Activated CD8-positive, alpha-beta T cell treated with anti-CD3 and anti-CD28 coated beads, Interleukin-2, amount 10 ng/mL, durations not matched to agents 7 days and 5 days (primary cell): ENCODE measurements around the gene COL9A1. TPM values are rescaled to one million over a fixed set of nuclear protein-coding genes. Genes with fewer than 3 reads are reported as not detected.
"Not testable (repeated sequence)": the region's sequence is repeated elsewhere in the genome, so short reads cannot be mapped to it uniquely, and the experiment has no call there.

Experiments used
- ATAC-seq: fragments of 150-1000 bp; cut with Tn5 transposase; one replicate; pipeline ENCODE4 v1.10.0; 2021; ENCODE audit warnings: moderate library complexity
- CTCF ChIA-PET: fragments of 350-600 bp; sonication (Branson Sonifier 250); formaldehyde crosslinking; loops from one replicate; lab custom pipeline; 2021; ENCODE audit warnings: antibody characterized with exemption; lab: Charles Lee
- POLR2A ChIA-PET: fragments of 350-600 bp; sonication (Branson Sonifier 250); formaldehyde crosslinking; loops from one replicate; lab custom pipeline; 2021; ENCODE audit warnings: antibody characterized with exemption; lab: Charles Lee
- DNase-seq: peaks from one replicate; pipeline ENCODE4 v3.0.0-alpha.2; 2020
- H3K27ac Mint-ChIP-seq: one replicate; pipeline ENCODE4 v1.8.0; 2021; ENCODE audit warnings: mild to moderate bottlenecking, mixed read lengths
- H3K27me3 Mint-ChIP-seq: one replicate; pipeline ENCODE4 v1.8.0; 2021; ENCODE audit warnings: low read depth, mixed read lengths
- H3K36me3 Mint-ChIP-seq: one replicate; pipeline ENCODE4 v1.8.0; 2021; ENCODE audit warnings: low read depth, mixed read lengths
- H3K4me1 Mint-ChIP-seq: one replicate; pipeline ENCODE4 v1.8.0; 2021; ENCODE audit warnings: low read depth, mixed read lengths
- H3K4me3 Mint-ChIP-seq: one replicate; pipeline ENCODE4 v1.8.0; 2021; ENCODE audit warnings: mild to moderate bottlenecking, mixed read lengths
- H3K9me3 Mint-ChIP-seq: one replicate; pipeline ENCODE4 v1.8.0; 2022; ENCODE audit warnings: mixed read lengths; ENCODE audit not compliant: insufficient read depth
- total RNA-seq, 2 experiments: library from RNA; stranded (reverse); gene quantifications; one replicate each; pipeline ENCODE4 v1.2.3, GENCODE V29; 2021

Gene COL9A1
- not detected for total RNA-seq

DNA sequence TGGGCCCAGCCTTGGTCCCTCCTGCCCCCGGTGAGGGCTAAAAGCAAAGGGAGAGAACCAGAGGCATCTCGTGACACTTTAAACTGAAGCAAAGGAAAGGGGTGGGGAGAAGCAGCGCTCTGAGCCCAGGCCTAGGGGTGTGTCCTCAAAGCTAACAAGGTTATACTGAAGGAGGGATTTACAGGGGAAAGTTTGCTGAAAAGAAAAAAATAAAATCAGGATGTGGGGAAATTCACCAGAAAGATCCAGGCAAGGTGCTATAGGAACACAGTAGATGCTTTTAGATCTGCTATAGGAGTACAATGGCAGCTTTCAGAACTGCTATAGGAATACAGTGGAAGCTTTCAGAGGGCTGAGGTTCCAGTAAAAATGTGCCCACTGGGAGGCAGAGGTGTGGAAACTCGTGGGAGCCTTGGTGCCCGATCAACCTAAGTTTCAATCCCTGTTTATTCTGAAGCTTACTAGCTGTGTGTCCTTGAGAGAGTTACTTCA lies at the start of gene COL9A1:
COL9A1 (minus strand) TSS at position 51 of the 492 bp plus-strand sequence. CDS start 160 bp downstream, outside the sequence.
- ChIA-PET CTCF (no interaction called here), POLR2A (no interaction called here)
- DNase-seq = no peak
- Mint-ChIP-seq H3K27ac (no peak within 1 kb of the TSS), H3K4me1 (no peaks in the 10 kb centered on the region), H3K9me3 (no peaks in the 10 kb centered on the region), H3K27me3 (peaks cover 8% of the 10 kb centered on the region), H3K4me3 (no peak within 1 kb of the TSS), H3K36me3 (no peaks in the 10 kb centered on the region)
- no peak for ATAC-seq

DNA sequence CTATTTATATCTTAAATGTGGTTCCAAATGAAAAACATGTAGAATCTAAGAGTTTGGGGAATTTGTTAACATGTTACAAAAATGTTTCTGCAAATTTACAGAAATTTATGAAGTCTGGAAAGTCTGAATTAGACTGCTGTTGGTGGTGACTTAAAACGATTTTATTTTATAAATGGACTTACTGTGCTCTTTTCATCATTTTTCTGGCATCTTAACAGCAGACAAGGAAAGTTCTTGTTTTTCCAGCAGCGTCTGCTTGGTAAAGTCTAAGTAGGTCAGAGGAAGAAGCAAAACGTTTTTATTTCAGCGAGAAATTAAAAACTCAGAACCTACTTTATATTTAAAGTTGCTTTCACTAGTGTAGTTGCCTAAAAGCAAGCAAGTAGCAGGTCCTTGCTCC lies 48.6 kb upstream of the COL9A1 start:
- no peaks in the 10 kb centered on the region for H3K4me1 Mint-ChIP-seq
- H3K27ac Mint-ChIP-seq = no peak overlapping the region
- CTCF ChIA-PET = interaction anchor here (1.2 kb wide), 1 partner anchor 18 kb away, joined by 4 read pairs; no protein-coding TSS in a partner anchor
- ATAC-seq = no peak
- POLR2A ChIA-PET = no interaction called here
- H3K4me3 Mint-ChIP-seq = no peak overlapping the region
- DNase-seq = no peak
- H3K9me3 Mint-ChIP-seq = no peaks in the 10 kb centered on the region
- no peaks in the 10 kb centered on the region for H3K36me3 Mint-ChIP-seq
- H3K27me3 Mint-ChIP-seq = peaks cover 2% of the 10 kb centered on the region

DNA sequence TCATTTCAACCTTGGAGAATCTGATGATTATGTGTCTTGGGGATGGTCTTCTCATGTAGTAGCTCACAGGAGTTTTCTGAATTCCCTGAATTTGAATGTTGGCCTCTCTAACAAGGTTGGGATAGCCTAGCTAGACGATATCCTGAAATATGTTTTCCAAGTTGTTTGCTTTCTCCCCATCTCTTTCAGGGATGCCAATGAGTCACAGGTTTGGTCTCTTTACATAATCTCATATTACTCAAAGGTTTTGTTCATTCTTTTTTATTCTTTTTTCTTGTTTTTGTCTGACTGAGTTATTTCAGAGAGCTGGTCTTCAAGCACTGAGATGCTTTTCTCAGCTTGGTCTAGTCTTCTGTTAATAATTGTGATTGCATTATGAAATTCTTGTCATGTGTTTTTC lies 42.7 kb upstream of the COL9A1 start:
- Mint-ChIP-seq H3K27ac (no peak overlapping the region), H3K27me3 (peaks cover 10% of the 10 kb centered on the region), H3K4me3 (no peak overlapping the region), H3K4me1 (no peaks in the 10 kb centered on the region), H3K36me3 (no peaks in the 10 kb centered on the region), H3K9me3 (no peaks in the 10 kb centered on the region)
- no peak for ATAC-seq
- POLR2A ChIA-PET = no interaction called here
- CTCF ChIA-PET = interaction anchor here (1.2 to 1.5 kb wide), 2 partner anchors 24 to 35 kb away, joined by 3 to 5 read pairs; no protein-coding TSS in a partner anchor
- DNase-seq = no peak

DNA sequence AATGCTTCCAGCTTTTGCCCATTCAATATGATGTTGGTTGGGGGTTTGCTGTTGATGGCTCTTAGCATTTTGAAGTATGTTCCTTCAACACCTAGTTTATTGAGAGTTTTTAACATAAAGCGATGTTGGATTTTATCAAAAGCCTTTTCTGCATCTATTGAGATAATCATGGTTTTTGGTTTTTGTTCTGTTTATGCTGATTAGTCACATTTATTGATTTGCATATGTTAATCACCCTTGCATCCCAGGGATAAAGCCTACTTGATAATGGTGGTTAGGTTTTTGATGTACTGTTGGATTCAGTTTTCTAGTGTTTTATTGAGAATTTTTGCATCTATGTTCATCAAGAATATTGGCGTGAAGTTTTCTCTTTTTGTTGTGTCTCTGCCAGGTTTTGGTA lies 40.4 kb upstream of the COL9A1 start:
- no peaks in the 10 kb centered on the region for H3K9me3 Mint-ChIP-seq
- H3K27me3 Mint-ChIP-seq = peaks cover 10% of the 10 kb centered on the region
- H3K4me1 Mint-ChIP-seq = no peaks in the 10 kb centered on the region
- ATAC-seq = no peak
- ChIA-PET POLR2A (no interaction called here), CTCF (interaction anchor here (0.8 kb wide), 1 partner anchor 26 kb away, joined by 3 read pairs; no protein-coding TSS in a partner anchor)
- no peaks in the 10 kb centered on the region for H3K36me3 Mint-ChIP-seq
- no peak overlapping the region for H3K27ac Mint-ChIP-seq
- no peak for DNase-seq
- no peak overlapping the region for H3K4me3 Mint-ChIP-seq

DNA sequence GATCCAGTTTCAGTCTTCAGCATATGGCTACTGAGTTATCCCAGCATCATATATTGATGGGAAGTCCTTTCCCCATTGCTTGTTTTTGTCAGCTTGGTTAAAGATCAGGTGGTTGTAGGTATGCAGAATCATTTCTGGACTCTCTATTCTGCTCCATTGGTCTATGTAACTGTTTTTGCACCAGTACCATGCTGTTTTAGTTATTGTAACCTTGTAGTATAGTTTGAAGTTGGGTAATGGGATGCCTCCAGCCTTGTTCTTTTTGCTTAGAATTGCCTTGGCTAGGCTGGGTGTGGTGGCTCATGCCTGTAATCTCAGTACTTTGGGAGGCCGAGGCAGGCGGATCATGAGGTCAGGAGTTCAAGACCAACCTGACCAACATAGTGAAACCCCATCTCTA lies 36.9 kb upstream of the COL9A1 start:
- CTCF ChIA-PET, ATAC-seq, H3K27me3 Mint-ChIP-seq, H3K9me3 Mint-ChIP-seq, POLR2A ChIA-PET, H3K4me1 Mint-ChIP-seq, H3K27ac Mint-ChIP-seq, H3K36me3 Mint-ChIP-seq, DNase-seq, H3K4me3 Mint-ChIP-seq: not testable (repeated sequence)

DNA sequence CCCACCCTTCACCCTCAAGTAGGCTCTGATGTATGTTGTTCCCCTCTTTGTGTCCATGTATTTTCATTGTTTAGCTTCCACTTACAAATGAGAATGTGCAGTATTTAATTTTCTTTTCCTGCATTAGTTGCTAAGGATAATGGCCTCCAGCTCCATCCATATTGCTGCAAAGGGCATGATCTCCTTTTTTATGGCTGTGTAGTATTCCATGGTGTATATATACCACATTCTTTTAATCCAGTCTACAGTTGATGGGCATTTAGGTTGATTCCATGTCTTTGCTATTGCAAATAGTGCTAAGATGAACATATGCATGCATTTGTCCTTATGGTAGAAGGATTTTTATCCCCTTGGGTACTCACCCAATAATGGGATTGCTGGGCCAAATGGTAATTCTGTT lies 35.9 kb upstream of the COL9A1 start:
- H3K27ac Mint-ChIP-seq = no peak overlapping the region
- H3K36me3 Mint-ChIP-seq = no peaks in the 10 kb centered on the region
- H3K4me3 Mint-ChIP-seq = no peak overlapping the region
- H3K4me1 Mint-ChIP-seq = no peaks in the 10 kb centered on the region
- ATAC-seq (no peak), DNase-seq (no peak)
- ChIA-PET POLR2A (no interaction called here), CTCF (interaction anchor here (1.4 kb wide), 1 partner anchor 29 kb away, joined by 4 read pairs; no protein-coding TSS in a partner anchor)
- peaks cover 2% of the 10 kb centered on the region for H3K27me3 Mint-ChIP-seq
- no peaks in the 10 kb centered on the region for H3K9me3 Mint-ChIP-seq

DNA sequence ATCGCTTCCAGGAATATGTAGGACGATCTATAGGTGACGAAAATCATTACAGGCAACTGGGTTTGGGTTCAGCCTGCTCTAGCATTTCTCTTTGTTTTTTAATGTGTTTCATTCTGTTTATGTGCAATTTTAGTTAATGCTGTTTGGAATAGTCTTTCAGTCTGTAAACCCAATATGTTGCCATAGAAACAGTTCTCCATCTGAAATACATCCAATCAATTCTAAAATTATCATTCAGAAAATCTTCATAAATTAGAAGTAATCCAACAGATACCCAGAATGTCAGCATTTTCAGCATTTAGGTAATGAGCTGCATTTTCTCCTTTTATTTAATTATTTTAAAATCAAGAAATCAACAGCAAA lies 34.8 kb upstream of the COL9A1 start:
- no peak overlapping the region for H3K4me3 Mint-ChIP-seq
- no peaks in the 10 kb centered on the region for H3K36me3 Mint-ChIP-seq
- no peak for ATAC-seq
- ChIA-PET CTCF (interaction anchor here (0.6 to 1.4 kb wide), 2 partner anchors 28 to 75 kb away, joined by 3 to 4 read pairs; no protein-coding TSS in a partner anchor), POLR2A (no interaction called here)
- H3K27ac Mint-ChIP-seq = no peak overlapping the region
- no peaks in the 10 kb centered on the region for H3K4me1 Mint-ChIP-seq
- no peaks in the 10 kb centered on the region for H3K27me3 Mint-ChIP-seq
- H3K9me3 Mint-ChIP-seq = no peaks in the 10 kb centered on the region
- no peak for DNase-seq

DNA sequence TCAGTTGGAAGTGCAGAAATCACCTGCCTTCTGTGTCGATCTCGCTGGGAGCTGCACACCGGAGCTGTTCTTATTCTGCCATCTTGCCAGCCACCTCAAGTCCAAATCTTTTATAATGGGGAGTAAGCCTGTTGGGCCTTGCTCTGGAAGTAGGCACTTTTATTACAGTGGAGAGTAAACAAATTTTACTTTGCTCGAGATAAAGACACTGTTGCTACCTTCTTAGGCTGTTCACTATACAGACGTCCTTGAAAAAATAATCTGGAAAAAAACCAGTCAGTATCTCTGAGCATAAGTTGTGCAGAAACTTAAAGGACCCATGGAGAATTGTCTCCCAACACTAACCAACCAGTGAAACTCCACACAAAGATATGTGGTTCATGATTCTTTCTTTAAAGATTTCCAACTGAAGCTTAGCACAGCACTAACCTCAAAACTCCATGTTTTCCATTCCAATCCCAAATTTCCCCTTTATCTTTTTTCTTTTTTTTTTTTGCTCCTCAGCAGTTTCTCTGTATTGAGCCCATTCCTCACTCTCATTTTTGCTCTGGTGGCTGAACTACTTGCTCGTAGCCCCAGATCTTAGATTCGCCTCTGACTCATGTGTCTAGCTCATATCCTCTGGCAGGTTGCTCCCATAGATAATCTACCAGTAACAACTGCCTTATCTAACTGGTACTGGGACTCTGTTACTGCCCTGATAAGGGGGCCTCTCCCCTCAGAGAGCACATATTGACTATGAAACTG lies 34.3 kb upstream of the COL9A1 start:
- ATAC-seq (no peak), DNase-seq (no peak)
- ChIA-PET POLR2A (no interaction called here), CTCF (interaction anchor here (1.4 kb wide), 1 partner anchor 27 kb away, joined by 4 read pairs; no protein-coding TSS in a partner anchor)
- Mint-ChIP-seq H3K36me3 (no peaks in the 10 kb centered on the region), H3K9me3 (no peaks in the 10 kb centered on the region), H3K27me3 (no peaks in the 10 kb centered on the region), H3K4me3 (no peak overlapping the region), H3K4me1 (no peaks in the 10 kb centered on the region), H3K27ac (no peak overlapping the region)

DNA sequence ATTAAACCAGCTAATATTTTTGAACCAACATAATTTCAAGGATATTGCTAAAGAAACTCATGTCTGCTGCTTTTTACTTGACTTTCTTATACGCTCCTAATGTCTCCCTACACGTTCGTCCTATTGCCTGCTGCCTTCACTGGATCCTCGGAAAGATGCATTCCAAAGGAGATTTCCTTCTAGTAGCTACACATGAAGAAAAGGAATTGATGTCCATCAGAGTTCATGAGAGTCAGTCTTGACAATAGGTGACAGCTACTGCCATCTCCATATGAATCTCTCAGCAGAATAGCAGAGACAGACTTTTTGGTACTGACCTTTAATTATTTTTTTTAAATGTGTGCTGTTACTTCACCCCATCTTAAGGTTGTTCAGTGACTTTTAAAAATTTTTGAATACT lies 24.2 kb upstream of the COL9A1 start:
- Mint-ChIP-seq H3K36me3 (no peaks in the 10 kb centered on the region), H3K27me3 (no peaks in the 10 kb centered on the region), H3K4me3 (no peak overlapping the region), H3K4me1 (no peaks in the 10 kb centered on the region), H3K9me3 (no peaks in the 10 kb centered on the region), H3K27ac (no peak overlapping the region)
- POLR2A ChIA-PET = no interaction called here
- CTCF ChIA-PET = interaction anchor here (1.1 to 1.5 kb wide), 2 partner anchors 17 to 43 kb away, joined by 3 to 4 read pairs; no protein-coding TSS in a partner anchor
- DNase-seq (no peak), ATAC-seq (no peak)

DNA sequence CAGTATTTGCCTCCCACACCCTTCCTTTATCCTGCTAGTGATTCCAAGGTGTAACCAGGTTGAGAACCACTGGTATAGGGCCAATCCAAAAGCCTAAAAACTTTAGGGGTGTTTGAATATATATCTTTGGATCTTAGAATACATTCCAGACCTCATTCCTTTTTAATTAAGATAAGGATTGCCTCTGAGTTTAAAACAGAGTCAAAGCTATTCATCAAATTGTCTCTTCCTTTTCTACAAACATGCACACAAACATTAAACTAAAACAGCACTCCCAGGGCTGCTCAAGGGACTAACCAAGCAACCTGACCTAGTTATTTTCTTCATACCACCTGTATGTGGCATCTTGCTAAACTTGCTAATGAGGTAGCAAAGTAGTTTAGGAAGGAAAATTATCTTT lies 22.1 kb upstream of the COL9A1 start:
- no peaks in the 10 kb centered on the region for H3K27me3 Mint-ChIP-seq
- no peak overlapping the region for H3K4me3 Mint-ChIP-seq
- no peaks in the 10 kb centered on the region for H3K9me3 Mint-ChIP-seq
- POLR2A ChIA-PET = no interaction called here
- H3K4me1 Mint-ChIP-seq = no peaks in the 10 kb centered on the region
- CTCF ChIA-PET = interaction anchor here (1.9 kb wide), 1 partner anchor 15 kb away, joined by 6 read pairs; no protein-coding TSS in a partner anchor
- no peak overlapping the region for H3K27ac Mint-ChIP-seq
- ATAC-seq (no peak), DNase-seq (no peak)
- no peaks in the 10 kb centered on the region for H3K36me3 Mint-ChIP-seq

DNA sequence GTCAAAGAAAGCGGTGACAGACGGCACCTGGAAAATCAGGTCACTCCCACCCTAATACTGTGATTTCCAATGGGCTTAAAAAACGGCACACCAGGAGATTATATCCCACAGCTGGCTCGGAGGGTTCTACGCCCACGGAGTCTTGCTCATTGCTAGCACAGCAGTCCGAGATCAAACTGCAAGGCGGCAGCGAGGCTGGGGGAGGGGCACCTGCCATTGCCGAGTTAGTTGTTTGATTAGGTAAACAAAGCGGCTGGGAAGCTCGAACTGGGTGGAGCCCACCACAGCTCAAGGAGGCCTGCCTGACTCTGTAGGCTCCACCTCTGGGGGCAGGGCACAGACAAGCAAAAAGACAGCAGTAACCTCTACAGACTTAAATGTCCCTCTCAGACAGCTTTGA lies 14.9 kb upstream of the COL9A1 start:
- H3K4me3 Mint-ChIP-seq, H3K27ac Mint-ChIP-seq, ATAC-seq, POLR2A ChIA-PET, DNase-seq, H3K36me3 Mint-ChIP-seq, H3K27me3 Mint-ChIP-seq, H3K9me3 Mint-ChIP-seq, CTCF ChIA-PET, H3K4me1 Mint-ChIP-seq: not testable (repeated sequence)

DNA sequence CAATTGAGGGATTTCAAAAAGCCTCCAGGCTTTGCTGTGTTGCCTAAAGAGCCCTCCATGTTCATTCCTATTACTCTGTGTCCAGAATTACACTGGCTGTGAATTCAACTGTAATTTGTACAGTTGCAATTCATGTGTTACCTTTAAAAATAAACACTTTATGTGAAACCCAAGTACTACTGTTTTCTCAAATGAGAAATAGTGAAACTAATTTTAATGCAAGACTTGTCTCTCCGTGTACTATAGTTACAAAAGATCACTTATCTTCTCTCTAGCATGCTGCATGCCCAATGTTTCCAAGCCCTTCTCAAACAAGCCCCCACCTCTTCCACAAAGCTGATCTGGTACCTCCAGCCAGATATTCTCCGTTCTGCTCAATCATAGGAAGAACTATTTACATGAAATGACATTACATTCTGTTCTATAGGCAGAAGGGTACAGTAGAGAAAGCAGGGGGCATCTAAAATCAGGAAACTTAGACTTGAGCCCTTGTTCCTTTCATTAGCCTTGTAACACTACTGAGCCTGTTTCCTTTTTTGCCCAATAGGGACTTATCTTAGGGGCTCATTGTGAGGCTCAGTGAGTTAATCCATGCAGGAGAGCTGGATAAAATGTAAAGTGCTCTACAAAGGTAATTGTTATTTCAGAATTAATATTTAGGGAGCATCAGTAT lies 12.3 kb upstream of the COL9A1 start:
- Mint-ChIP-seq H3K9me3 (no peaks in the 10 kb centered on the region), H3K27me3 (peaks cover 12% of the 10 kb centered on the region), H3K36me3 (no peaks in the 10 kb centered on the region), H3K4me3 (no peak overlapping the region), H3K4me1 (no peaks in the 10 kb centered on the region), H3K27ac (no peak overlapping the region)
- CTCF ChIA-PET = interaction anchor here (0.7 kb wide), 1 partner anchor 54 kb away, joined by 5 read pairs; no protein-coding TSS in a partner anchor
- DNase-seq = no peak
- POLR2A ChIA-PET = no interaction called here
- ATAC-seq = no peak
